RCC 7860 (cell line): ENCODE data around the gene UCHL5.
"Not testable (repeated sequence)": the region's sequence is repeated elsewhere in the genome, so short reads cannot be mapped to it uniquely, and the experiment has no call there.

Experiments used
- DNase-seq: peaks from one replicate; pipeline ENCODE4 v3.0.0-alpha.2; 2015; ENCODE audit warnings: low spot score
- FAIRE-seq: peaks from 2 replicates; lab custom pipeline; 2012; peaks lifted over from hg19 to GRCh38; lab: Jason Lieb, UNC

UCHL5 gene

DNA sequence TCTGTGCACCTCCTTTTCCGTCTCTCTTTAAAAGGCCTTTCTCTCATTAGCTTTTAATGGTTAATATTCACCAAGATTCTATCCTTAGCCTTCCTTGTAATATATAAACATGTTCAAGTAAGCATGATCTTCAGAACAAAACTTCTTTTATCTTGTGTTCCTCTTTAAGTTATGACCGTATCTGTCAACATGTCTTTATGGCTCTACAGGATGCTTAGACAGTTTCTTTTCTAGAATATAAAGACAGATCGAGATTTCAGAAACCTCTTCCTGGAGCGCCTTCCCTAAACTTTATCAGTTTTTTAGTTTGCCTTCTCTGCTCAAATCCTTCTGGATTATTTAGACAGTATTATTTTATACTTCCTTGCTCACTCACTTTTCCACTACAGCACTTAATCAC, 7.4 kb upstream of the UCHL5 start:
- DNase-seq (no peak), FAIRE-seq (no peak)

DNA sequence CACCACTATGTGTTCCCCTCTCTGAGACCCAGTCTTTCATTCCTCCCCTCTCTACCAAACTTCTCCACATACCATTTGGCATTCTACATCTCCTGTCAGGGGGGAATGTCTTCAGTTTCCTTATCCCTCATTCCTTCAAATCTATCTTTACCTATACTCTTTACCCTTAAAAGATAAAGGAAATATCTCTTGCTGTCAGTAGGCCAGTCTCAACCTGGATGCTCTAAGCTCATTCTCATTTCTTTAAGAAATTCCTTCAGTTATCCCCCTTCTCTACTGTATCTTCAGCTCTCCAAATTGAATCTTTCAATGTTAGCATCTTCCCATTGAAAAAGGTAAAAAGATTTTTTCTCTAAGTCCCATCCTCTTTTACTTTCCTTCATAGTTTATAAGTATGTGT, 6.8 kb upstream of the UCHL5 start:
- FAIRE-seq, result no peak
- no peak for DNase-seq

DNA sequence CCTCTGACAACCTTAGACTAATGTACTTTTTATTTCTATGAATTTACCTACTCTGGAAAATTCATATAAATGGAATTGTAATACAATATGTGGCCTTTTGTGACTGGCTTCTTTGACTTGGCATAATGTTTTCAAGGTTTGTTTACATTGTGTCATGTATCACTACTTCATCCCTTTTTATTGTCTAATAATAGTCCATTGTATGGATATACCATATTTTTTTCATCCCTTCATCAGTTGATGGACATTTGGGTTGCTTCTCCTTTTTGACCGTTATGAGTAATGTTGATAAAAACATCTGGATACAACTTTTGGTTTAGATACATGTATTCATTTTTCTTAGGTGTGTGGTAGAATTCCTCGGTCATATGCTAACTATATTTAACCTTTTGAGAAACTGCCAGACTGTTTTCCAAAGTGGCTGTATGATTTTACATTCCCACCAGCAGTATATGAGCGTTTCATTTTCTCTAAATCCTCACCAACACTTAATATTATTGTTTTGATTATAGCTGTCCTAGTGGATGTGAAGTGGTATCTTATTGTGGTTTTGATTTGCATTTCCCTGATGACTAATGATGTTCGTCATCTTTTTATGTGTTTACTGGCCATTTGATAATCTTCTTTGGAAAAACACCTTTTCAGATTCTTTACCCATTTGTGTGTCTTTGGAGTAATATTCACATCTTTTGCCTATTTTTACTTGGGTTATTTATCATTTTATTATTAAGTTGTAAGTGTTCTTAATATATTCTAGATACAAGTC, 3.7 kb upstream of the UCHL5 start:
- FAIRE-seq (no peak), DNase-seq (no peak)

DNA sequence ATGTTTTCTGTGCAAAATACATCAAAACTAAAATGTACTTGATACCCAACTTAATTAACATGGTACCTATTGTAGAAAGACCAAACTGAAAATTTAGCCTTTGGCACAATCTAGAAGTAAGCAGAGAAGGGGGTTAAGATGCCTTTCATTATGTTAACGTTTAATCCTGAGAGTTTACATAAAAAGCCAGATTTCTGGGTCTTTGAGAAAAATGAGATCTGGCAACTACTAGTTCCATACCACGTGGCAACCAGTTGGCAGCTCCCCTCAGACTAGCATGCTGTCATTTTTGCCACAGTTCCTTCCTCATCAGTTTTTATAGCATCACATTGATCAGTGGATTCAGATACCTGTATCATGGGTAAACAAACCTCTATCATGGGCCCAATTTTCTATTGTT, 1.8 kb upstream of the UCHL5 start:
- no peak for DNase-seq
- no peak for FAIRE-seq

DNA sequence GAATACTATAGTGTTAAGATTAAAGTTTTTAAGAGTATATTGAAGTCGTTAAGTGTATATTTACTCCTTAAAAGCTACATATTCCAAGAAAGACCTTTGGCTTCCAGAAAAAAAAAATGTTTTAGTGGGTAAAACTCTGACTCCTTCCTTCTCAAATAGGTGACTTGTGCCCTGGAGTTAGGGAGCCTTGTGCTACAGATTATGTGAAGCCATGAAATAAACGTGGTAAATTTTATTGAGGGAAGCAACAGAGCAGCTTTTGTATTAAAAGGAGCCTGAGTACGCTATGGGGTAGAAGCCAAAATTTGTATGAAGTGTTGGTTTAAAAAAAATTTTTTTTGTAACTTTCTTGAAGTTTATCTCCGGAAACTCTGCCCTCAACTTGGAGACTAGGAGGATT, 1.2 kb upstream of the UCHL5 start:
- DNase-seq (no peak), FAIRE-seq (no peak)

DNA sequence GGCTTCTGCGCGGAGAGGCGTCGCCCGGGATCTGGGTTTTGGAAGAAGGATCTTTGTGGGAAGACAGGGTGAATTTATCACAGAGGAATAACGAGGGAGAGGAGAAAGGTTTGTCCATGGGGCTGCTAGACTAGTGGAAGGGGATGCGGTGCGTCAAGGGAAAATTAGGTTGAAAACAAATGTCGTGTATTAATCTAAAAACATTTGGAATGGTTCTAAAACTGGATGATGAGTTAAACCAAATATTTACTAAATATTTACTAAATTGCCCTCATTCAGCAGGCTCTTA, 899 bp upstream of the UCHL5 start:
- peak; percentile 78 for DNase-seq
- FAIRE-seq, result peak; percentile 48

DNA sequence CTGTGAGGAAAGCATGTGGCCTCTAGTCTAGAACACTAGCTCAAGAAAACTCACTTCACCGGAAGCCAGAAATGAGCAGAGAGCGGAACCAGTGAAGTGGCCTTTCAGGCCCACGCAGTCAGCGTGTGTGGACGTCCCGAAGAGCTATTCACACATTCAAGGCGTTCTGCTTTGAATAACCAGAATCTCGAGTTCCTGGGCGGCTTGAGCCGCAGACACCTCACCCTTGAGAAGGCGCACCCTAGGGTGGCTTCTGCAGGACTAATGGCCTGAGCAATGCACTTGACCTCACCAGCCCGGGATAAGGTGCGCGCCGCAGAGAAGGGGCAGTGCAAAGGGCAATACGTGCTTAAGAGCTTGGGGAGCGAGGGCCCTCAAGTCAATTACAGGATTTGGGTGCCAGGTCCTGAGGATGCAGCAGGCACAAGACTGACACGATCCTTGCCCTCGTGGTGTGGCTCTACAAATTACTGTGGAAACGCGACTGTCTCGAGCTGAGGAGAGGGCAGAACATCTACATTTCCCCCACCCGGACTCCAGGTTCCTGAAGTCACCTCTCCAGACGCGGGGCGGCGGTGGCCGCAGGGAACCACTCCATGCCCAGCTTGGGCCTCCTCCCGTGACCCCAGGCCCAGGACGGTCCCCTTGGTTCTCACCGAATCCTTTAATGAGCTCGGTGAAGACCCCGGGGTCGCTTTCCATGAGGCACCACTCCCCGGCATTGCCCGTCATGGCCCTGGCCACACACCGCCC, 455 bp downstream of the UCHL5 start:
- DNase-seq (peak; percentile 48), FAIRE-seq (no peak)

DNA sequence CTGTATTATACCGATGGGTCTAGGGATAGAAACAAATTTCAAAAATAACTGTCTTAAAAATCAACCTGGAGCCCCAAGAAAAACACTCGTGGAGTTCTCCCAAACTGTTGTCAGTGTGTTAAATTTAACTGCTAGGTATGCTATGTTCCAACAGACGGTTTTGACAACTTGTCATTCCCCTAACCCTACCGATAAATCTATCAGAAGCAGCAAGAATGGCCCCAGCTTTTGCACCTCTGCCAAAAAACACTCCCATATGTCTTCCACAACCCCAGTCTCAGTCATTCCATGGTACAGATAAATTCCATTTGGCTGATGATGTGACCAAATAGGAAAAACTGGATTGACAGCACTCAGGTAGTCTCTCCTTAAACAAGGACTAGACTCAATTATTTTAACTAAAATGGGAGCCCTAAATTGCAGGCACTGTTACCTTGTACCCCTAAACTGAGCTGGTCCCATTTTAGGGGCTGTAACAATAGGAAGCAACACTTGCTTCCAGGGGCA, 4.9 kb downstream of the UCHL5 start:
- DNase-seq, result no peak
- no peak for FAIRE-seq

DNA sequence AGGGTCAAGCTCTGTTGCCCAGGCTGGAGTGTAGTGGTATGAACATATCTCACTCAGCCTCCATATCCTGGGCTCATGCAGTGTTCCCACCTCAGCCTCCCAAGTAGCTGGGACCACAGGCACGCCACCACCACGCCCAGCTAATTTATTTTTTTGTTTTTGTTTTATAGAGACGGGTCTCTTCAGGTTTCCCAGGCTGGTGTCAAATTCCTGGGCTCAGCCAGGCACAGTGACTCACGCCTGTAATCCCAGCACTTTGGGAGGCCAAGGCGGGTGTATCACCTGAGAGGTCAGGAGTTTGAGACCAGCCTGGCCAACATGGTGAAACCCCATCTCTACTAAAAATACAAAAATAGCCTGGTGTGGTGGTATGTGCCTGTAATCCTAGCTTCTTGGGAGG, 10.2 kb downstream of the UCHL5 start:
- FAIRE-seq, DNase-seq: not testable (repeated sequence)

DNA sequence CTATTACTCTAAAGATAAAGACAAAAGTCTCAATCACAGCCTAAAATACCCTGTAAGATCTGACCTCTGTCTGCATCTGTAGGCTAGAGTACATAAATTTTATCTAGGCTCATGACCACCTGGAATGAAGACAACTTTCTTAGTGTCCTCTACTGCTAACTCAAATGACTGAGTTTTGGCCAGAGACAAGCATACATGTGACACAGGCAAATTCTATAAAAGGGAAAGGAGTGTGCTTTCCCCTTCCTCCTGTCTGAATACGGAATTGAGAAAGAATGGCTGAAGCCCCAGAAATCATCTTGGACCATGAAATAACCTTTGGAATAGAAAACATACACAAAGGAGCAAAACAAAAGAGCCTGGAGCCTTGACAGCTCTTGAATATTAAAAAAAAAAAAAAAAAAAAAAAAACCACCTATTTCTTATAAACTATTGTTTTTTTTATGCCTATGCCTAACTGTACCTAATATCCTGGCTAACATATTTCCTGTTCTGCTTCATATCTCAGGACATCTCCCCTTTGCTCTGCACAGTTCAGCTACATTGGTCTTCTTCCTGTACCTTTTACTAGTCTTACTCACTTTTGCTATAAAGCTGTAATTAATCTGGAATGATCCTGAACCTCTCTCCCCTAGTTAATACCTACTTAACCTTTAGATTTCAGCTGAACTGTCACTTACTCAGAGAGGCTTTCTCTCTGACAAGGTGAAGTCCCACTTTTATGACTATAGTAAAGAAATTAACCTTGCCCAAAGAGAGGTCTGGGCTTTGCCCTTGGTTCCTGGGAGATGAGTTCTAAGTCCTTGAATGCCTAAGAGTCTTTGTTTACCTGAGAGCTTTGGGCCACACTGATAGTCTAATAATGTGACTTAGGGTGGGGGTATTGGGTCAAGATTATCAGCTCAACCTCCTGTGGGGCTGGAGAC, 16.1 kb downstream of the UCHL5 start:
- no peak for FAIRE-seq

DNA sequence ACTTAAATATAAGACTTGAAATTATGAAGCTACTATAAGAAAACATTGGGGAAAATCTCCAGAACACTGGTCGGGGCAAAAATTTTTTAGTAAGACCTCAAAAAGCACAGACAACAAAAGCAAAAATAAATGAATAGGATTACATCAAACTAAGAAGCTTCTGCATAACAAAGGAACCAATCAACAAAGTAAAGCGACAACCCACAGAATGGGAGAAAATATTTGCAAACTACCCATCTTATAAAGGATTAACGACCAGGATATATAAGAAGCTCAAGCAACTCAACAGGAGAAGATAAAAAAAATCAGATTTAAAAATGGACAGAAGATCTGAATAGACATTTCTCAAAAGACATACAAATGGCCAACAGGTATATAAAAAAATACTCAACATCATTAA, 19.1 kb downstream of the UCHL5 start:
- FAIRE-seq (no peak), DNase-seq (no peak)

More for the DNA sequence above, 16.1 kb downstream of the UCHL5 start:
- no peak for DNase-seq

DNA sequence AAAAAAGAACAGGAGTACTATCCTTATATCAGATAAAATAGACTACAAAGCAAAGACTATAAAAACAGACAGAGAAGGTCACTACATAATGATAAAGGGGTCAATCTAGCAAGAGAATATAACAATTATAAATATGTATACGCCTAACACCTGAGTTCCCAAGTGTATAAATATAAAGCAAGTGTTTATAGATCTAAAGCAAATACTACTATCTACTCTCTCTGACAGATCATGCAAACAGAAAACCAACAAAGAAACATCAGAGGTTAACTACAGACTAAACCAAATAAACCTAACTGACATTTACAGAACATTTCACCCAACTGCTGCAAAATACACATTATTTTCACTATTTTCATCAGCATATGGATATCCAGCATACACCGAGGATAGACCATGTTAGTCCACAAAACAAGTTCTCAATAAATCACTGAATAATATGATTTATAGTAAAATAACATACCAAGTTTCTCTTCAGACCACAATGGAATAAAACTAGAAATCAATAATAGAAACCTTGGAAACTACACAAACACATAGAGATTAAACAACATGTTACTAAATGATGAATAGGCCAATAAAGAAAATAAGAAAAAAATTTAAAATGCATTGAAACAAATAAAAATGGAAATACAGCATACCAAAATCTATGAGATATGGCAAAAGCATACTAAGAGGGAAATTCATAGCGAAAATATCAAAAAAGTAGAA, 22.7 kb downstream of the UCHL5 start:
- FAIRE-seq, result no peak

DNA sequence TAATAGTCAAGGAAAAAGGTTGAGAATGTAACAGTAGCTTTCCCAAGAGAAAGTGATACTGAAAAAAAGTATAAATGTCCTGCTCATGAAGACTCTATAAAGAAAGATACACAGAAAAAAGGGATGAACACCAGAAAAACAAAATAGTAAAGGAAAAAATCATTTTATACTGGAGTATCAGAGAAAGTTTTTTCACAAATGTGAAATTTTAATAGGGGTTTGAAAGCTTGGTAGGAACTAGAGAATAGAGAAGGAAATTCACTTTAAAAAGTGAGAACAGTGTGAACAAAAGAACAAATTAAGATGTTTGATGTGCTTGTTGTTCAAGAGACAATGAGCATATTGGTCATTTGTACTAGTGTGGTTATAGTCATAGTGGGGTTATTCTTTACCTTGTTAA, 25.6 kb downstream of the UCHL5 start:
- no peak for DNase-seq
- no peak for FAIRE-seq

More for the DNA sequence above, 22.7 kb downstream of the UCHL5 start:
- DNase-seq, result no peak

DNA sequence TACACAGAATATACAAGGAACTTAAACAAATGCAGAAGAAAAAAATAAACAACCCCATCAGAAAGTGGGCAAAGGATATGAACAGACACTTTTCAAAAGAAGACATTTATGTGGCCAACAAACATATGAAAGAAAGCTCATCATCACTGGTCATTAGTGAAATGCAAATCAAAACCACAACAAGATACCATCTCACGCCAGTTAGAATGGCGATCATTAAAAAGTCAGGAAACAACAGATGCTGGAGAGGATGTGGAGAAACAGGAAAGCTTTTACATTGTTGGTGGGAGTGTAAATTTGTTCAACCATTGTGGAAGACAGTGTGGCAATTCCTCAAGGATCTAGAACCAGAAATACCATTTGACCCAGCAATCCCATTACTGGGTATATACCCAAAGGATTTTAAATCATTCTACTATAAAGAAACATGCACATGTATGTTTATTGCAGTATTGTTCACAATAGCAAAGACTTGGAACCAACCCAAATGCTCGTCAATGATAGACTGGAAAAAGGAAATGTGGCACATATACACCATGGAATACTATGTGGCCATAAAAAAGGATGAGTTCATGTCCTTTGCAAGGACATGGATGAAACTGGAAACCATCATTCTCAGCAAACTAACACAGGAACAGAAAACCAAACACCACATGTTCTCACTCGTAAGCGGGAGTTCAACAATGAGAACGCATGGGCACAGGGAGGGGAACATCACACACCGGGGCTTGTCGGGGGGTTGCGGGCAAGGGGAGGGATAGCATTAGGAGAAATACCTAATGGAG, 26.3 kb downstream of the UCHL5 start:
- DNase-seq, FAIRE-seq: not testable (repeated sequence)

DNA sequence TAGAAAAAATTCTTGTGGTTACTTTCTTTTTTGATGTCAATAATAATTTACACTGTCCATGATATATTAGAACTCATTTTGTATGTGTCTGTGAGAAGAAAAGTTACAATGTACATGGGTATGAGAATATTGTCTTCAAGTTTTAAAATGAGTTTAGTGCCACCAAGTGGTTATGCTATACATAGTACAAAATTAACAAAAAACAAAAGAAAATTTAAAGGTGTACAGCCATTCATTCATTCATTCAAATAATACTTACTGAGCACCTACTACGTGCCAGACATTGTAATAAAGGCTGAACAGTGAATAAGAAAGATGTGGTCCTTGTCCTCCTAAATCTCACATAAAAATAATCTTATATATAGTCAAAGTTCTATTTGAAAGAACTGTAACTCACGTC, 27.7 kb downstream of the UCHL5 start:
- DNase-seq (peak; percentile 39), FAIRE-seq (peak; percentile 82)

DNA sequence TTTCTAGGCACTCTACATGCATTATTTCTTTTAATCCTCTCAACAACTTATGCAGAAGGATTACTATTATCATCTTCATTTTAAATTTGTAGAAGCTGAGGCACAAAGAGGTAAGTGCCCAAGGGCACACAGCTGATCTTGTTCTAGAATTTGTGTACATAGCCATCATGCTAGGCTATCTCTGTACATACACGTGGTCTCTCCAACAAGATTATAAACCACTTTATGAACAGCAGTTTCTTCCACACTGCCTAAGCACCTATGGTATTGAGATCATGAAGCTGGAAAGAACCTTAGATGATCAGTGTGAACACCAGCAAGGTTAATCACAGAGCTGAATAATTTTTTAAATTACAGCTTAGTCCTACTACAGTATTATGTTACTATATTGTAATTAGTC, 28.9 kb downstream of the UCHL5 start:
- FAIRE-seq, result no peak
- DNase-seq, result no peak

DNA sequence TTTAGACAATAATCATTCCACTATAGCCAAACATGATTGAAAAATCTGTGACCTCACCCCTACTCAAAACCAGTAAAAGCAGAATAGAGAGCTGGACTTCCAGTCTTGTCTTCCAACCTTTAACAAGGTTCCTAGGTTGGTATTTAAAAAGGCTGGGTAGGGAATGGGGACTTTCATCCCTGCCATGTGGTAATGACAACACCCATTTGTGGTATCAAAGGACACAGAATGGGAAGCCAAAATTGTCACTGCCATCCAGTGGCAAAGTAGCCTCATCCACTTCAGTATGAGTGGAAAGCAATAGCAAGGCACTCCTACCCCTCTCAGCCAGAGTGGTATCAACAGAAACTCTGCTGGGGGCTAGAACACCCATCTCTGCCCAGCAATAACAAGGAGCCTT, 33.9 kb downstream of the UCHL5 start:
- FAIRE-seq, result no peak
- no peak for DNase-seq

DNA sequence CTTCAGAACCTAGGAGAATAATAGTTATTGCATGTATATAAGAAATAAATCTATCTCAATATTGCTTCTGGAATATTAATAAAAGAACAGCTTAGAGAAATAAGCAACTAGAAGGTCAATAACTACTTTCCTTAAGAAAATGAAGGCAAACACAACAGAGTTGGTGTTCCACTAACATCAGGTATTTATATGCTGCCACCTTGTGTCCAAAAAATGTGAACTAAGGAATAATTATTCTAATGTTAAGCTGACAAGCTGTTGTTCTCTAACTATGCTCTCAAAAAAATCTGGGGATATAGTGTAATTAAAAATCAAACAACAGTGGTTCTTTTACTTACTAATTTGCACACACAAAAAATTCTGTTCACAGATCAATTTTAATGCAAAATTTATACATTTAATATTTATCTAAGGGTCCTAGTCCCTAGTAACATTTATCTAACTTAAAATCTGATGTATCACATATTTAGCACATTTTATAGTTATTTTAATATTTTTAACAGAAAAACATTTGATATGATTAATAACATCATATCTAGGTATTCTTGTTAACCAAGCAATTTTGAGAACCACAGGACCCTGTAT, 39.6 kb downstream of the UCHL5 start:
- DNase-seq (peak; percentile 49), FAIRE-seq (peak; percentile 86)

DNA sequence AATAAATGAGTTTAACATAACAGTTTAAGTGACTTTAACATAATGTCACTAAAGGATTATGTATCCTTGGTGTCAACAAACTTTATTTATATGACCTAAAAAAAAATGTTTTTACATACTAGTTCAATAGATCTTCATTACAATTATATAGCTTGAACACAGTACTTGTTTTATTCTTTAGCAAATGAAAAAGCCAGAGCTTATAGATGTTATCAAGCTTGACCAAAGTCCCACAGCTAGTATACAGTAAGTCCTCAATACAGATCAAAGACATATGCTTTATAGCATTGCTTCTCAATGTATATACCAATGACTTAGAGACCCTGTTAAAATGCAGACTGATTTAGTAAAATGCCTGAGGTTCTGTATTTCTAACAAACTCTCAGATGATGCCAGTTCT, 42.4 kb downstream of the UCHL5 start:
- FAIRE-seq, result no peak
- DNase-seq, result no peak
